GM21367 (cell line): ENCODE results near the gene PGAP6.
"Not testable (repeated sequence)": the region's sequence is repeated elsewhere in the genome, so short reads cannot be mapped to it uniquely, and the experiment has no call there.

Experiments used
- ATAC-seq: cut with Tn5 transposase; IDR thresholded peaks from one replicate; pipeline ENCODE4 v1.9.1; 2021; ENCODE audit not compliant: unreplicated experiment

PGAP6 gene

GRCh38 chr16:367333-367903 is 14.4 kb downstream of the PGAP6 start:
- ATAC-seq = no peak

GRCh38 chr16:366476-366875 is 15.3 kb downstream of the PGAP6 start:
- ATAC-seq = no peak

DNA sequence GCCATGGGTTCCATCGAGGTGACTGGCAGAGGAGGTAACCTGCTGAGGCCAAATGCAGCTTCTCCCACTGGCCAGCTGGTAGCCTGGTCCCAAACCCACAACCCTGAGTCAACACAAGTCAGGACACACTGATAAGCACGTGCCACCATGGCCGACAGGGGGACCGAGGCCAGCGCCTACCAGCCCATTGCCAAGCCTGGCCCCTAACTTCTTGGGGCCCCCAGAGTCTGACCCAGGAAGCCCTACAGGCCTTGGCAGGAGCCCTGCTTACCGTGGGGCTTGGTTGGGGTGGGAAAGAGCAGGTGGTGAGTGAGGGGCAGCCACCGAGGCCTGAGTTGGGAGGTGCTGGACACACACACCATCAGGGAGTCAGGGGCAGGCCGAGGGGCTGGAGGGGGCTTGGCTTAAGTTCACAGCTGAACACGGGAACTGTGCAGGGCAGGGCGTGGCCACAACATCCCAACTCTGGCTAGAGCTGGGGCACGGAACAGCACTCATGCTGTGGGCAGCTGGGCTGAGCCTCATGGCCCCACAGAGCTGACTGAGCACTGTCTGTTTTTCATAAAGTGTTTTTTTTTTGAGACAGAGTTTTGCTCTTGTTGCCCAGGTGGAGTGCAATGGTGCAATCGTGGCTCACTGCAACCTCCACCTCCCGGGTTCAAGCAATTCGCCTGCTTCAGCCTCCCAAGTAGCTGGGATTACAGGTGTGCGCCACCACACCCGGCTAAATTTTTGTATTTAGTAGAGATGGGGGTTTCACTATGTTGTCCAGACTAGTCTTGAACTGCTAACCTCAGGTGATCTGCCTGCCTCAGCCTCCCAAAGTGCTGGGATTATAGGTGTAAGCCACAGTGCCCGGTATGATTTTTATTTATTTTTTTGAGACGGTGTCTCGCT is 16.9 kb downstream of the PGAP6 start:
- ATAC-seq = no peak

GRCh38 chr16:363766-364490 is 17.9 kb downstream of the PGAP6 start:
- ATAC-seq = no peak

DNA sequence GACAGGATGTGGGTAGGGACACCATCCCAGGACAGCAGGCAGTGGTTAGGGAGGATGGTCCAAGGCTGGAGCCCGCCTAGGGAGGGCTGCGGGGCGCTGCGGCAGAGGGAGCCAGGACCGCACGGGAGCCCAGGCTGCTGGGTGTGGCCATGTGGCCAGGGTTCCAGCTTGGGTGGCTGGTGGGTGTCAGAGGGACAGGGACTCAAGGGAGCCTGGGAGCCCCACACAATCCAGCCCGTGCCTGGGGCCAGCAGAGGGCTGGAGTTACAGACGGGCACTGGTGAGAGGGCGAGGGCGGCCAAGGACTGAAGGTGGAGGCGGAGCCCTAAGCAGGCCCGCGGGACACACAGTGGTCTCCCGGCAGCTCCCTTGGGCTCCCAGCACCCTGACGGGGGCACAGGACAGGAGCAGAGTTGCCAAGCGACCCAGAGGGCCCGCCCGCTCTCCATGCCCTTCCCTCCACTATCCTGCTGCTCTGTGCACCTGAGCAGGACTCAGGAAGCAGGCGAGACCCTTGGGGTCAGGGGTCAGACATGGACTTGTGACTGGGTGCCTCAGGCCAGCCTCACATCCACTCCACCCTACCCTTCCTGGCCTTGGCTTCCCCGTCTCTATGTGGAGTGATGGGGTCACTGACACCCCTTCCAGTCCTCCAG is 18.5 kb downstream of the PGAP6 start:
- ATAC-seq = no peak

- ATAC-seq = not testable (repeated sequence)
Observed at GRCh38 chr16:362702-362999, 19.1 kb downstream of the PGAP6 start.

- no peak for ATAC-seq
Observed at GRCh38 chr16:361872-362701, 19.7 kb downstream of the PGAP6 start.

GRCh38 chr16:361341-361871 is 20.4 kb downstream of the PGAP6 start:
- no peak for ATAC-seq

- no peak for ATAC-seq
Observed at GRCh38 chr16:360698-361336, 21.0 kb downstream of the PGAP6 start.

GRCh38 chr16:359871-360697 is 21.7 kb downstream of the PGAP6 start:
- ATAC-seq = no peak

DNA sequence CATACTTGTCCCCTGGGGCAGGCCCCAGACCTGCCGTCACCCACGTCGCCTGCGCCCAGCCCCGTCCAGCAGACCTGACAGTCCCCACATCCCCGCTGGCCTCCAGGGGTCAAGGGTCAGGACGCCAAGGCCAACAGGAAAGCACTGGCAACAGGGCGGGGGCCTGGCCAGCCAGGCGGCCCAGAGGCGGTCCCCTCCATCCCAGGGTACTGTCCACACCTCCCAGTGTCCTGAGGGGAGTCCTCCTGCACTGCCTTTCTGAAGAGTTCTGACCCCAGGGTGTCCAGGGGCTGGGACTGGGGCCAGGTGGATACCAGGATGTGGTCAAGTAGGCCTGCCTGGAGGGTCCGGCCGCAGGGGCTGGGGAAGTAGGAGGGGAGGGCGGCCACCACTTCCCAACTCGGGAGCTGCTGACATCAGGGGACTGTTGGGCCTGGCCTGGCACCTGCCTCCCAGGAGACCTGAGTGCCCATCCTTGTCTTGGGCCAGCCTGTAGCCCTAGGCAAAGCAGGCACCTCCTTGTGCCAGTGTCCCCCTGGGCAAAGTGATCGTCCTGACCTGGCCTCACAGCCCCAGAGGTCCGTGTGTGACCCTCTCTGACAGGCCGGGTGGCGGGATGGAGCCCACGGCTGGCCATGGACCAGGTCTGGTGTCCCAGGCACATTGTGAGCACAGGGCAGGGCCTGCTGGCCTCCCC is 22.6 kb downstream of the PGAP6 start:
- ATAC-seq = no peak

DNA sequence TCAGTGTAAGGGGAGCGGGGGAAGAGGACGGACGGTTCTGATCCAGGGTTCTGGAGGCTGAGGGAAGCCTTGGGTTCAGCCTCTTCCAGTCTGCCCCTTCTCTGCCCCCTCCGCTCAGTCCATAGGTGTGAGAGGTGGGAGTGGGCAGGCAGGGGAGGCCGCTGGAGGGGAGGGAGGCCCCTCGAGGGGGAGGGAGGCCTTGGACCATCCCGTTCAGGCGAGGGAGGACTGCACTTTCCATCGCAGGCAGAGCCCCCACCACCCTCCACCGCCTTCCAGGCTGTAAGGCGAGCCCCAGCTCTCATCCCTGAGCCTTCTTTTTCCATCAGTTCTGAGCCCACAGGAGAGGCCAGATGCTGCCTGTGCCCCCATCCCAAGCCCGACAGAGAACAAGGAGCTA is 25.0 kb downstream of the PGAP6 start:
- ATAC-seq = no peak

GRCh38 chr16:354971-355461 is 26.8 kb downstream of the PGAP6 start:
- no peak for ATAC-seq

- ATAC-seq = no peak
Observed at GRCh38 chr16:354291-354881, 27.4 kb downstream of the PGAP6 start.

GRCh38 chr16:353404-354290 is 28.1 kb downstream of the PGAP6 start:
- ATAC-seq = no peak

GRCh38 chr16:352547-353403 is 29.0 kb downstream of the PGAP6 start, which contains the start of gene AXIN1:
Gene AXIN1, minus strand, starts transcription at chr16:352723. Its CDS starts 5,698 bp downstream, at chr16:347025.
- ATAC-seq = peak; percentile 43
